Suppressor macrophage (primary cell): ENCODE results near the gene ITFG1.
"Not testable (repeated sequence)": the region's sequence is repeated elsewhere in the genome, so short reads cannot be mapped to it uniquely, and the experiment has no call there.

ENCODE experiments used
- DNase-seq, 4 experiments: peaks; one replicate each; pipeline ENCODE4 v3.0.0-alpha.2; 2020 to 2022

ITFG1 gene

GRCh38 chr16:47230296-47230695, 230.6 kb downstream of the ITFG1 start:
- DNase-seq: no peak

- no peak for DNase-seq
Observed at GRCh38 chr16:47229053-47230050, 231.5 kb downstream of the ITFG1 start.

GRCh38 chr16:47228241-47228640, 232.6 kb downstream of the ITFG1 start:
- no peak for DNase-seq

GRCh38 chr16:47213761-47214440, 247.0 kb downstream of the ITFG1 start:
- DNase-seq: no peak

GRCh38 chr16:47211218-47211617, 249.6 kb downstream of the ITFG1 start:
- no peak for DNase-seq

GRCh38 chr16:47204736-47205504, 255.9 kb downstream of the ITFG1 start:
- DNase-seq: no peak

- DNase-seq: not testable (repeated sequence)
Observed at GRCh38 chr16:47203433-47203832, 257.4 kb downstream of the ITFG1 start.

GRCh38 chr16:47198180-47198575, 262.7 kb downstream of the ITFG1 start:
- DNase-seq: no peak

GRCh38 chr16:47197536-47198179, 263.2 kb downstream of the ITFG1 start:
- no peak for DNase-seq

GRCh38 chr16:47196457-47196856, 264.4 kb downstream of the ITFG1 start:
- no peak for DNase-seq

GRCh38 chr16:47182318-47182717, 278.5 kb downstream of the ITFG1 start:
- DNase-seq: no peak

GRCh38 chr16:47181066-47181465, 279.8 kb downstream of the ITFG1 start:
- DNase-seq: not testable (repeated sequence)

- no peak for DNase-seq
Observed at GRCh38 chr16:47180073-47180472, 280.8 kb downstream of the ITFG1 start.

- DNase-seq: no peak
Observed at GRCh38 chr16:47175152-47175551, 285.7 kb downstream of the ITFG1 start.

GRCh38 chr16:47162670-47163420, 298.0 kb downstream of the ITFG1 start:
- no peak for DNase-seq

- DNase-seq: no peak
Observed at GRCh38 chr16:47161464-47161863, 299.4 kb downstream of the ITFG1 start.

GRCh38 chr16:47160422-47160821, 300.4 kb downstream of the ITFG1 start:
- no peak for DNase-seq

- DNase-seq: no peak
Observed at GRCh38 chr16:47158992-47159391, 301.9 kb downstream of the ITFG1 start.

GRCh38 chr16:47156680-47157215, 304.1 kb downstream of the ITFG1 start:
- no peak for DNase-seq

GRCh38 chr16:47152501-47152900, 308.4 kb downstream of the ITFG1 start:
- DNase-seq: not testable (repeated sequence)

- DNase-seq: no peak
Observed at GRCh38 chr16:47150067-47150466, 310.8 kb downstream of the ITFG1 start.

- DNase-seq: no peak
Observed at GRCh38 chr16:47144559-47144877, 316.3 kb downstream of the ITFG1 start.
